Glutamatergic neuron (in vitro differentiated cells): ENCODE measurements around the gene TWF2. TPM values are rescaled to one million over a fixed set of nuclear protein-coding genes. Genes with fewer than 3 reads are reported as not detected.

Source experiments
- DNase-seq: peaks from one replicate; pipeline ENCODE4 v3.0.0; 2022
- H3K27ac Mint-ChIP-seq: one replicate; pipeline ENCODE4 v1.8.0; 2020; ENCODE audit warnings: mild to moderate bottlenecking, mixed read lengths, inconsistent platforms; ENCODE audit not compliant: unreplicated experiment
- H3K27me3 Mint-ChIP-seq: one replicate; pipeline ENCODE4 v1.8.0; 2020; ENCODE audit warnings: mild to moderate bottlenecking, moderate library complexity, mixed read lengths, inconsistent platforms; ENCODE audit not compliant: unreplicated experiment
- H3K36me3 Mint-ChIP-seq: one replicate; pipeline ENCODE4 v1.8.0; 2020; ENCODE audit warnings: mild to moderate bottlenecking, mixed read lengths, inconsistent platforms; ENCODE audit not compliant: unreplicated experiment
- H3K4me1 Mint-ChIP-seq: one replicate; pipeline ENCODE4 v1.8.0; 2020; ENCODE audit warnings: mild to moderate bottlenecking, low read depth, mixed read lengths, inconsistent platforms; ENCODE audit not compliant: unreplicated experiment
- H3K4me3 Mint-ChIP-seq: one replicate; pipeline ENCODE4 v1.8.0; 2020; ENCODE audit warnings: mild to moderate bottlenecking, mixed read lengths, inconsistent platforms; ENCODE audit not compliant: unreplicated experiment
- H3K9me3 Mint-ChIP-seq: one replicate; pipeline ENCODE4 v1.8.0; 2020; ENCODE audit warnings: mild to moderate bottlenecking, moderate library complexity, mixed read lengths, inconsistent platforms; ENCODE audit not compliant: unreplicated experiment
- total RNA-seq: library from RNA; stranded (reverse); fragmentation: NEBNext Ultra II Directional; extraction: Animal tissue kit (Norgen Biotek cat#: 25700); gene quantifications from one replicate; pipeline ENCODE4 v1.2.1, GENCODE V29; 2021; ENCODE audit not compliant: unreplicated experiment
- TF ChIP-seq, protein P1 (sequence below): fragments of 200-600 bp; sonication (generic); IDR thresholded peaks from one replicate; pipeline ENCODE4 v1.5.0; 2021; ENCODE audit not compliant: partially characterized antibody, unreplicated experiment

TWF2 gene
- total RNA-seq, 1 donor from 2014 or later, result 45.5 TPM

DNA sequence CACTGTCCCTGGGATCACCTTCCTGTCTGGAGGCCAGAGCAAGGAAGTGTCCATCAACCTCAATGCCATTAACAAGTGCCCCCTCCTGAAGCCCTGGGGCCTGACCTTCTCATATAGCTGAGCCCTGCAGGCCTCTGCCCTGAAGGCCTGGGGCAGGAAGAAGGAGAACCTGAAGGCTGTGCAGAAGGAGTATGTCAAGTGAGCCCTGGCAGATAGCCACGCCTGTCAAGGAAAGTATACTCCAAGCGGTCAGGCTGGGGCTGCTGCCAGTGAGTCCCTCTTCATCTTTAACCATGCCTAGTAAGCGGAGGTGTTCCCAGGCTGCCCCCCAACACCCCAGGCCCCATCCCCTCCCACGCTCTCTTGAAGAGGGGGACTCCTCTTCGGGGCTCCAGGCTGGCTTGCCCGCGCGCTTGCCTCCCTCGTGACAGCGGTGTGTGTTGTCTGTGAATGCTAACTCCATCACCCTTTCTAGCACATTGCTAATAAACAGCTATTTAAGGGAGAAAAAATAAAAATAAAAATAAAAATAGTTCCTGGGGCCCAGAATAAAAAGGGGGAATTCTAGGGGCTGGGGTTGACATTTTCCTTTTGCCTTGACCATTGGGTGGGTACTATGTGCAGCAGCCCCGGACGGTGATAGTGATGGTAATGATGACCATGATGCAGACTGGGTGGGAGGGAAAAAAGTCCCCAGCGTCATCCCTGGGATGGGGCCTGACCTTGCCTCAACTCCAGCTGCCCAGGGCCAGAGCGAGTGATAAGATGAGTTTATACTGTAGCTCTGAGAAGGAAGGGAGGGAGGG, 44.3 kb downstream of the TWF2 start:
- Mint-ChIP-seq H3K27me3 (peaks cover 5% of the 10 kb centered on the region), H3K36me3 (no peaks in the 10 kb centered on the region), H3K27ac (no peak overlapping the region), H3K4me3 (no peak overlapping the region), H3K4me1 (peaks cover 13% of the 10 kb centered on the region), H3K9me3 (peaks cover 7% of the 10 kb centered on the region)
- no peak for DNase-seq
- TF ChIP-seq, protein P1, sequence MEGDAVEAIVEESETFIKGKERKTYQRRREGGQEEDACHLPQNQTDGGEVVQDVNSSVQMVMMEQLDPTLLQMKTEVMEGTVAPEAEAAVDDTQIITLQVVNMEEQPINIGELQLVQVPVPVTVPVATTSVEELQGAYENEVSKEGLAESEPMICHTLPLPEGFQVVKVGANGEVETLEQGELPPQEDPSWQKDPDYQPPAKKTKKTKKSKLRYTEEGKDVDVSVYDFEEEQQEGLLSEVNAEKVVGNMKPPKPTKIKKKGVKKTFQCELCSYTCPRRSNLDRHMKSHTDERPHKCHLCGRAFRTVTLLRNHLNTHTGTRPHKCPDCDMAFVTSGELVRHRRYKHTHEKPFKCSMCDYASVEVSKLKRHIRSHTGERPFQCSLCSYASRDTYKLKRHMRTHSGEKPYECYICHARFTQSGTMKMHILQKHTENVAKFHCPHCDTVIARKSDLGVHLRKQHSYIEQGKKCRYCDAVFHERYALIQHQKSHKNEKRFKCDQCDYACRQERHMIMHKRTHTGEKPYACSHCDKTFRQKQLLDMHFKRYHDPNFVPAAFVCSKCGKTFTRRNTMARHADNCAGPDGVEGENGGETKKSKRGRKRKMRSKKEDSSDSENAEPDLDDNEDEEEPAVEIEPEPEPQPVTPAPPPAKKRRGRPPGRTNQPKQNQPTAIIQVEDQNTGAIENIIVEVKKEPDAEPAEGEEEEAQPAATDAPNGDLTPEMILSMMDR, result no peak

DNA sequence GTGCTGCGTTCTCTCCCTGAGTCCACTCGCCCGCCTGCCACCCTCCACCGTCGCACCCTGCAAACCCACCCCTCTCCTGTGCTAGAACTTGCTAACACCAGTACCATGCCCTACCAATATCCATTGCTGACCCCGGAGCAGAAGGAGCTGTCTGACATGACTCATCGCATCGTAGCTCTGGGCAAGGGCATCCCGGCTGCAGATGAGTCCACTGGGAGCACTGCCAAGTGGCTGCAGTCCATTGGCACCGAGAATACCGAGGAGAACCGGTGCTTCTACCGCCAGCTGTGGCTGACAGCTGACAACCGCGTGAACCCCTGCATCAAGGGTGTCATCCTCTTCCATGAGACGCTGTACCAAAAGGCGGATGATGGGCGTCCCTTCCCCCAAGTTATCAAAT, 45.9 kb downstream of the TWF2 start:
- Mint-ChIP-seq H3K27me3 (peaks cover 2% of the 10 kb centered on the region), H3K36me3 (no peaks in the 10 kb centered on the region), H3K9me3 (peaks cover 9% of the 10 kb centered on the region), H3K4me3 (no peak overlapping the region), H3K4me1 (peaks cover 5% of the 10 kb centered on the region), H3K27ac (no peak overlapping the region)
- DNase-seq, result no peak
- TF ChIP-seq, protein P1, result no peak

DNA sequence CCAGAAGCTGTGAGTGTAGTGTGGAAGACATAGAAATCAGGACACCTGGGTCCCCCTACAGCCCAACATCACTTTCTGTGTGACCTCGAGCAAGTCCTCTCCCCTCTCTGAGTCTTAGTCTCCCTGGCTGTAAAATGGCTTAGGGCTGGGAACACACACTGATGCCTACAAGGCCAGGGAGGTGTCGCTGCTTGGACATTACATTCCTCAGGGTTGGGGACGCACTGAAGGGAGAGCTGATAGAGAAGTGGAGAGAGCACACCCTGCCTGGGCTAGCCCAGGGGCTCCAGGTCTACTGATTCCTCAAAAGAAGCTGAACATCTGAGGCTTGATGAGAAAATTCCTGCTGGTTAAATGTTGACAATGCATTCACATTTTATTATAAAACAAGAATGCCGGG, 47.3 kb downstream of the TWF2 start:
- Mint-ChIP-seq H3K9me3 (peaks cover 6% of the 10 kb centered on the region), H3K36me3 (no peaks in the 10 kb centered on the region), H3K27me3 (no peaks in the 10 kb centered on the region), H3K27ac (no peak overlapping the region), H3K4me1 (no peaks in the 10 kb centered on the region), H3K4me3 (no peak overlapping the region)
- no peak for DNase-seq
- TF ChIP-seq, protein P1, result no peak

DNA sequence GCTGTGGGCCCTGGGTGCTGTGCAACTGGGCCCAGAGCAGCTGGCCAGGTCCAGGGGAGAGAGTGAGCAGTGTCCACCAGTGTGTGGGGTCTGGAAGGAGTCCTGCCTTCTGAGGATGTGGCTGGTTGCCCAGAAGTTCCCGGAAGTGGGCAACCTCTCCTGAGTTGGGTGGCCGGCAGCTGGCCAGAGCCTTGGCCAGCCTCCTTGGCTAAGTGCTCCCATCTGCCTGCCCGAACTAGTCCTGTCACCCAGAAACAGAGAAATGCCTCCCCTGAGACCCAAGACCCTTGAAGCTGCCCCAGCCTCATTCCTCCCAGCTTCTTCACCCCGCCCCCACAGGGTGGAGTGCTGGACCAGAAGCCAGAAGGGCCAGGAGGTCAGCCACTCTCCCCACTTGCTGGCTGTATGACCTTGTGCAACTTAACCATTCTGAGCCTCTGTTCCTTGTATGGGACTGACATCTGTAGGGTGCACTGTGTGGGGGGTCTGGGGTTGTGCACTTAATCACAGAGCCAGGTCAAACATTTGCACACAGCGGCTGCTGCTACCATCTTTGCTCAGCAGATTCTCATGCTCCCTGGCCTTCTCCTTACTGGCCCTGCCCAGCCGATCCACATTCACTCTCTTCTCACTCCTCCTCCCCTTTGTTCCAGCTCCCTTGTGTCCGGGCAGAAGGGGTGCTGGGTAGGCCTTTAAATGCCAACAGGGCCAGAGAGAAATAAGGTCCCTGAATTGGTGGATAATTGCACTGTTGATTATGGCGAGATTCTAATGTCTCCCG, 48.5 kb downstream of the TWF2 start:
- Mint-ChIP-seq H3K4me1 (no peaks in the 10 kb centered on the region), H3K9me3 (peaks cover 4% of the 10 kb centered on the region), H3K4me3 (no peak overlapping the region), H3K27ac (no peak overlapping the region), H3K27me3 (no peaks in the 10 kb centered on the region), H3K36me3 (no peaks in the 10 kb centered on the region)
- TF ChIP-seq, protein P1, result no peak
- no peak for DNase-seq

DNA sequence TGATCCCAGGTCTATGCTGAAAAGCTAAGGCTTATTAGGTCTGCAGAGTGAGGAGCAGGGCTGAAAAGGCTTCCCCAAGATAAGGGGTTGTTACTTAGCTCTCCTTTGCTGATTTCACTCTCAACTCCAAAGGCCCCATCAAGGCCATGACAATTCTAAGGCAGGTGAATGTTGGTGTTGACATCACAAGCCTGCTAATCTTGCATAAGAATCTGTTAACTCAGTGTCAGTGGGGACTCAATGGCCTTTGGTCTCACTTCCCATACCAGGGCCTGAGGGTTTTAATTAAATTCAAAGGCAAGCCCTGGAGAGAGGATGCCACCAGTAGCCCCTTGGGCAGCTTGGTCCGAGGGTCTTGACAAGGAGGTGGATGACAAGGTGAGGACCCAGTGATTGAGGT, 50.4 kb downstream of the TWF2 start:
- no peaks in the 10 kb centered on the region for H3K36me3 Mint-ChIP-seq
- no peak overlapping the region for H3K4me3 Mint-ChIP-seq
- TF ChIP-seq, protein P1, result no peak
- H3K27me3 Mint-ChIP-seq, result no peaks in the 10 kb centered on the region
- no peaks in the 10 kb centered on the region for H3K4me1 Mint-ChIP-seq
- DNase-seq, result no peak
- H3K9me3 Mint-ChIP-seq, result peaks cover 6% of the 10 kb centered on the region
- no peak overlapping the region for H3K27ac Mint-ChIP-seq
